ENCODE measurements around the gene TLR2.

Gene TLR2

DNA sequence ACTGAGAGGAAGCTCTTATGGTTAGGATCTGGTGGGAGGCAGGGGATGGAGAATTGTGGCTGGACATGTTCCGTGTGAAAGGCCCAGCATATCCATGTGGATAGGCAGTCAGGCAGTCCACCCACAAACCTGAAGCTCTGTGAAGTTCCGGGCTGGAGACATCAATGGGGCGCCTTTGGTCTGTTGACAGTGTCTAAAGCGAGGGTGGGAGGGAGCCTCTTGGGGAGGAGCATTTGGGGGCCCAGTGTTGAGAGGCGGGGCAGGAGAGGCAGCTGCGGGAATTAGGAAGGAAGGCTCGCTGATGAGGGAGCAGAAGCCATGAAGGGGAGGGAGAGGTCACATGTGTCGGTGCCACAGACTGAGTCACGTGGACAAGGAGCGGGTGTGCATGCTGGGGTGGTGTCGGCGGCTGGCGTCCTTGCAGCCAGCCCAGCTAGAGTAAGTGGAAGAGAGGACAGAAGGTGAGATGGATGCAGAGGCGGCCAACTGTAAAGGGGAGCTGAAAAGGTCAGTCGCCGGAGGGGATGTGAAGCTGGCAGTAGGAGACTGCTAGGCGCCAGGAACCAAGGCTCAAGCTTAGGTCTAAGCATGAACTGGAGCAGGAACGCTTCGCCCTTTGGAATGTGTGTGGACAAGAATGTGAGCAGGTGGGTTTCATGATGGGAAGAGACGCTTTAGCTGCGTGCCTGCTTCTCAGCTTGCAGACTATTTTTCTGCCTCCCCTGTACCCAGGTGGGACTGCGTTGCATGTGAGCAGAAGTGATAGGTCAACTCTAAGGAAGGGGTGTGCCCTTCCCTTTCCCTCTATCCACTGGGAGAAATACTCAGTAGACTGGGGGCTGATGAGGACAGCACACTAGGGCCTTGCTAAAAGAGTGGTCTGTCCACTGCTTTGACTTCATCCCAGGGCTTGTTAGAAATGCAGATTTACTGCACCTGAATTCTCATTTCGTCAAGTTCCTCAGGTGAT lies 44.0 kb upstream of the TLR2 start:
- no peak overlapping the region for H3K4me3 ChIP-seq (replicated peaks in 1 of 2; ENCODE audit: low read depth in 2 of 2, low read length in 2 of 2)
- no peak for DNase-seq (ENCODE audit: low read depth in 2 of 2)
- no peak for TF ChIP-seq CTCF (IDR thresholded peaks at IDR 0.05; ENCODE audit: low read depth, low read length)

- no peak for DNase-seq (ENCODE audit: low read depth in 2 of 2)
- no peak for TF ChIP-seq CTCF (IDR thresholded peaks at IDR 0.05; ENCODE audit: low read depth, low read length)
These were observed 42.5 kb upstream of the TLR2 start for GRCh38 chr4:153641532-153641931.

GRCh38 chr4:153643406-153644383 lies 40.4 kb upstream of the TLR2 start:
- no peak overlapping the region for H3K4me3 ChIP-seq (replicated peaks in 1 of 2; ENCODE audit: low read depth in 2 of 2, low read length in 2 of 2)
- TF ChIP-seq CTCF (IDR thresholded peaks at IDR 0.05; ENCODE audit: low read depth, low read length), result peak; percentile 47
- peak; percentile 42 to 65 for DNase-seq (ENCODE audit: low read depth in 2 of 2)

More at GRCh38 chr4:153641532-153641931, 42.5 kb upstream of the TLR2 start:
- H3K4me3 ChIP-seq (replicated peaks in 1 of 2; ENCODE audit: low read depth in 2 of 2, low read length in 2 of 2), result no peak overlapping the region

- peak in 1 of 2 donors; percentile 32 for DNase-seq (ENCODE audit: low read depth in 2 of 2)
- peak; percentile 33 for TF ChIP-seq CTCF (IDR thresholded peaks at IDR 0.05; ENCODE audit: low read depth, low read length)
- H3K4me3 ChIP-seq (replicated peaks in 1 of 2; ENCODE audit: low read depth in 2 of 2, low read length in 2 of 2), result no peak overlapping the region
These were observed 38.9 kb upstream of the TLR2 start for GRCh38 chr4:153645183-153645582.

DNA sequence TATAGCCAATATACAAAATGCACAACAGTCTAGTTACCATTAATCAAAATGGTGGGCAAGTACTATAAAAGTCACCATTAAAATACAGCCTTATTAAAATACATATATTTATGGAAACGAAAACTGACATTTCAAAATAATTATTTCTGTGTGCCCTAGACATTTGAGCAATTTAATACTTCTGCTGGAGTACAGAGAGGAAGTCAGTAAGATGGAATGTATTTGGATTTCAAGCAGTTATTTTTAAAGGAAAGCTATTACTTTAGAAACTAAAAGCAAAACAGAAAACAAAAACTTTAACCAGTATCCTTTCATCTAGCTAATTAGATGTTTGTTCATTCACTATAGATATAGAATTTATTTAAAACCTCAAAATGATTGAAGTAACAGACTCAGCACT lies 37.8 kb upstream of the TLR2 start:
- TF ChIP-seq CTCF (IDR thresholded peaks at IDR 0.05; ENCODE audit: low read depth, low read length), result no peak
- H3K4me3 ChIP-seq (replicated peaks in 1 of 2; ENCODE audit: low read depth in 2 of 2, low read length in 2 of 2), result no peak overlapping the region
- no peak for DNase-seq (ENCODE audit: low read depth in 2 of 2)

GRCh38 chr4:153646978-153647377 lies 37.1 kb upstream of the TLR2 start:
- no peak for DNase-seq (ENCODE audit: low read depth in 2 of 2)
- H3K4me3 ChIP-seq (replicated peaks in 1 of 2; ENCODE audit: low read depth in 2 of 2, low read length in 2 of 2), result no peak overlapping the region
- TF ChIP-seq CTCF (IDR thresholded peaks at IDR 0.05; ENCODE audit: low read depth, low read length), result no peak

All from cardiac fibroblast (primary cell).